ENCODE results near the gene DCK.

DCK gene

DNA sequence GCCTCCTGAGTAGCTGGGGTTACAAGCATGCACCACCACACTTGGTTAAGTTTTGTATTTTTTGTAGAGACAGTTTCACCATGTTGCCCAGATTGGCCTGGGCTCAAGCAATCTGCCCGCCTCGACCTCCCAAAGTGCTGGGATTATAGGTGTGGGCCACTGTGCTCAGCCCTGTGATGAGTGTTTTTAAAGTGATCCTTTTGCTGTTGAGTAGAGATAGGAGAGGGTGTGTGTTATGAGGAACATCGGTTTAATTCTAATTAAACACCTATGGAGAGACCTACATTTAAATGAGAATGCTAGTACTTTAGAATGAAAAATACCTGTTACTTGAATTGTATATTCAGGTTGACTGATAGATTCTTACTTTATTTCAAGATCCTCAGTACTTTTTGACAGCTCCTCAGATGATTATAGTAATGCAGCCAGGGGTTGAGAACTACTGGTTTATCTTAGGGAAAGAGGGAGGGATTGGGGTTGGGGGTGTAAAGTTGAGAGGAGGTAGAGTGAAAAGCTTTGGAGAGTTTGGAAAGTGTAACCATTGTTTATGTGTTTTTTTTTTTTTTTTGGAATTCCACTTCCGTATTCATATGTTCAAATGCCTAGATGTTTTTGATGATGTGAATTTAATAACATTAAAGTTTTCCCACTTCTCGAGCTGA, 36.8 kb upstream of the DCK start:
- H3K4me3 ChIP-seq (ENCODE audit: low read length), result no peak overlapping the region
- TF ChIP-seq, protein P1, sequence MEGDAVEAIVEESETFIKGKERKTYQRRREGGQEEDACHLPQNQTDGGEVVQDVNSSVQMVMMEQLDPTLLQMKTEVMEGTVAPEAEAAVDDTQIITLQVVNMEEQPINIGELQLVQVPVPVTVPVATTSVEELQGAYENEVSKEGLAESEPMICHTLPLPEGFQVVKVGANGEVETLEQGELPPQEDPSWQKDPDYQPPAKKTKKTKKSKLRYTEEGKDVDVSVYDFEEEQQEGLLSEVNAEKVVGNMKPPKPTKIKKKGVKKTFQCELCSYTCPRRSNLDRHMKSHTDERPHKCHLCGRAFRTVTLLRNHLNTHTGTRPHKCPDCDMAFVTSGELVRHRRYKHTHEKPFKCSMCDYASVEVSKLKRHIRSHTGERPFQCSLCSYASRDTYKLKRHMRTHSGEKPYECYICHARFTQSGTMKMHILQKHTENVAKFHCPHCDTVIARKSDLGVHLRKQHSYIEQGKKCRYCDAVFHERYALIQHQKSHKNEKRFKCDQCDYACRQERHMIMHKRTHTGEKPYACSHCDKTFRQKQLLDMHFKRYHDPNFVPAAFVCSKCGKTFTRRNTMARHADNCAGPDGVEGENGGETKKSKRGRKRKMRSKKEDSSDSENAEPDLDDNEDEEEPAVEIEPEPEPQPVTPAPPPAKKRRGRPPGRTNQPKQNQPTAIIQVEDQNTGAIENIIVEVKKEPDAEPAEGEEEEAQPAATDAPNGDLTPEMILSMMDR (IDR thresholded peaks at IDR 0.05; ENCODE audit: insufficient read depth, low read depth, low read length, missing control alignments), result no peak
- no peak for DNase-seq (ENCODE audit: low read depth)

DNA sequence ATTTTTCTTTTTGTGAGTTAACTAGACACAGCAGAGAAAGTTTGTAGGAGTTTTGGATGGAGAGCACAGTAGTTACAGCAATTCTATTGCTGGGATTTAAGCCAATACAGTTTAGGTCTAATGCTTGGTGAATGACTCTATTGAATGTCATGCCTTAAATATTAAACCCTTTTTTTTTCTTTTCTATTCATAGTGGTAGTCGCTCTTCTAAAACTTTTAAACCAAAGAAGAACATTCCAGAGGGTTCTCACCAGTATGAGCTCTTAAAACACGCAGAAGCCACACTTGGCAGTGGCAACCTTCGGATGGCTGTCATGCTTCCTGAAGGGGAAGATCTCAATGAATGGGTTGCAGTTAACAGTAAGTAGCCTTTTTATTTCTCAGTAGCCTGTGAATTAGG, 34.8 kb upstream of the DCK start:
- no peak for DNase-seq (ENCODE audit: low read depth)
- TF ChIP-seq, protein P1 (IDR thresholded peaks at IDR 0.05; ENCODE audit: insufficient read depth, low read depth, low read length, missing control alignments), result no peak
- H3K4me3 ChIP-seq (ENCODE audit: low read length), result no peak overlapping the region

DNA sequence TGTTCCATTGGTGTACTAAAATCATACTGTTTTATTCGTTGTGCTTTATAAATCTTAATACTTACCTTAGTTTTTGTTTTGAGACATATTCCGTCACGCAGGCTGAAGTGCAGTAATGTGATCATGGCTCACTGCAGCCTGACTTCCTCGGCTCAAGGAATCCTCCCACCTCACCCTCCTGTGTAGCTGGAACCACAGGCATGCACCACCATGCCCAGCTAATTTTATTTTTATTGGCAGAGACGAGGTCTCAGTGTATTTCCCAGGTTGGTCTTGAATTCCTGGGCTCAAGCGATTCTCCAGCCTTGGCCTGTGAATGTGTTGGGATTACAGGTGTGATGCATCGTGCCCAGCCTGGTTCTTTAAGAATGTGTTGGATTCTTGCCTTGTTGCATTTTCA, 24.4 kb upstream of the DCK start:
- TF ChIP-seq, protein P1 (IDR thresholded peaks at IDR 0.05; ENCODE audit: insufficient read depth, low read depth, low read length, missing control alignments), result no peak

DNA sequence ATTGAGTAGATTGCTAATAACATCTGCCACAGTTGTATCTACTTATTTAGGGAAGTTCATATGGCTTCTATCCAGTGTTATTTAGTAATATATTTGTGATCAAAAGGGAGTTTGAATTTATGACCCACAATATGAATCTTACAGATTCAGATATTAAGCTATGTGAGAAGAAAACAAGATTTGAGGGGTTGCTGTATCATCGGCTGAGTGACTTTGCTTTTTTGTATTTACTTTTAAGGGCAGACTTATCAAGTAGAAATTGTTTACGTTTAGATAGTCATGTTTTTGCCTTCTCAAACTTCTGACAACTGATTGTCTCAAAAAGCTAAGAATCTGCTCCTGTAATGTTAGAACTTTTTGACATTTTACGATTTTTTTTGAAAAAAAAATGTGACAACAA, 17.2 kb upstream of the DCK start:
- TF ChIP-seq, protein P1 (IDR thresholded peaks at IDR 0.05; ENCODE audit: insufficient read depth, low read depth, low read length, missing control alignments), result no peak
- no peak for DNase-seq (ENCODE audit: low read depth)

More for the DNA sequence above, 24.4 kb upstream of the DCK start:
- DNase-seq (ENCODE audit: low read depth), result peak; percentile 16
- H3K4me3 ChIP-seq (ENCODE audit: low read length), result no peak overlapping the region

DNA sequence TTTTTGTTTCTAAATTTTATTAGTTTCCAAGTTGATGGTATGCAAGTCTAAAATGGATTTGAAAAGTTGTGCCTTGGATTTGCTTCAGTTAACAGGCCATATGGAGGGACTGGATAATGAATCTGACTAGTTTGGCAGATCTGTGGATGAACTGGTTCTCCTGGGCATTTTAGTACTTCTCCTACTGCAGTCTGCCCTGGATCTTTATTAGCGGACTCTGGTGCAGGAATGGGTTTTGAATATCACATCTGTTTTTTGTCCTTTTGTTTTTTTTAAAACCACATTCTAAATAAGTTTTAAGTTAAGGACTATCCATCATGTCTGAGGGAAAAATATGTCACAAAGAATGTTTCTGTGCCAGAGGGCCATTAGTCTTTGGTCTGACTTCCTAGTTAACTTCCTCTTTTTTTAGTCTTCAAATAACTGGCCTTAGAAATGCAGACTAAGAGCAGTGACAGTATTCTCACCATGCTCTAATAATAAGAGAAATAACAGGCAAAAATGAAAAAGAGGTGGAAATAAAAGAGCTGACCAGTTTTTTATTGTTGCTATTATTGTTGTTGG, 13.9 kb upstream of the DCK start:
- TF ChIP-seq, protein P1 (IDR thresholded peaks at IDR 0.05; ENCODE audit: insufficient read depth, low read depth, low read length, missing control alignments), result no peak
- no peak for DNase-seq (ENCODE audit: low read depth)
- H3K4me3 ChIP-seq (ENCODE audit: low read length), result no peak overlapping the region

More for the DNA sequence above, 17.2 kb upstream of the DCK start:
- H3K4me3 ChIP-seq (ENCODE audit: low read length), result no peak overlapping the region

DNA sequence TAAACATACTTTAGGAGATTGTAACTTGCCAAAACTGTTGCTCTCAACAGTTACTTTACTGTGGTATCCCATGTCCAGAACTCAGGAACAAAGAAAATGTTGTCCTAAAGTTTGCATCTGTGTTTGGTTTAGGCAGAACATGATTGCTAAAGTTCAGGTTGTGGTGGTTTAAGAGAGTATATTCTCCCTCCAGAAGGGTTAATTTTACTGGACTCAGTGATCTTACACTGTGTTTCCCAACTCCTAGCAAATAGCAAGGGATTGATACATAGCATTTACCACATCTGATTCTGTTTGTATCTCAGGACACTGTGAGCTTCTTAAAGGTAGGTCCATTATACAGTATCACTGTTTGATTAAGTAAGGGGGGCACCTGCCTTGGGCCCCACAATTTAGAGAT, 13.3 kb upstream of the DCK start:
- TF ChIP-seq, protein P1 (IDR thresholded peaks at IDR 0.05; ENCODE audit: insufficient read depth, low read depth, low read length, missing control alignments), result no peak
- H3K4me3 ChIP-seq (ENCODE audit: low read length), result no peak overlapping the region
- DNase-seq (ENCODE audit: low read depth), result no peak

DNA sequence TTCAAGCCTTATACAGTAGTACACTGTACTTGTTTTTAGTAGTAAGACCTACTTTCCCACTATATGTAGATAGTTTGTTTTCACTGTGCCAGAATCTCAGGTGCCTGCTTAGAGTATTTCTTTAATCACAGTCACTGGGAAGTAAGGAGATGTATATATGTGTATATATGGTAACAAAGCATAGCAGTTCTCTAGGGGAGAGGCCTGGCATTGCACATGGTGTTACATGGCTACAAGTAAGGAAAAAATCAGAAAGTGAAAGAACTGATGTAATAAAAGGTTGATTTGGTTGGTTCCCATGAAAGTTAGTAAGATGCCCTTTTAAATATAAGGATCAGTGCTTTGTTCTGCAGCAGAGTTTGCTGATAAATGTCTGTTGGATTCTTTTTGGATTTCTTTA, 9.3 kb upstream of the DCK start:
- TF ChIP-seq, protein P1 (IDR thresholded peaks at IDR 0.05; ENCODE audit: insufficient read depth, low read depth, low read length, missing control alignments), result no peak
- DNase-seq (ENCODE audit: low read depth), result no peak
- H3K4me3 ChIP-seq (ENCODE audit: low read length), result no peak overlapping the region
